ENCODE data around the gene CCDC68.
A peak's percentile ranks its signal among the peaks of the same experiment; 100 is the strongest.
"Not testable (repeated sequence)": the region's sequence is repeated elsewhere in the genome, so short reads cannot be mapped to it uniquely, and the experiment has no call there.

CCDC68 gene, protein sequence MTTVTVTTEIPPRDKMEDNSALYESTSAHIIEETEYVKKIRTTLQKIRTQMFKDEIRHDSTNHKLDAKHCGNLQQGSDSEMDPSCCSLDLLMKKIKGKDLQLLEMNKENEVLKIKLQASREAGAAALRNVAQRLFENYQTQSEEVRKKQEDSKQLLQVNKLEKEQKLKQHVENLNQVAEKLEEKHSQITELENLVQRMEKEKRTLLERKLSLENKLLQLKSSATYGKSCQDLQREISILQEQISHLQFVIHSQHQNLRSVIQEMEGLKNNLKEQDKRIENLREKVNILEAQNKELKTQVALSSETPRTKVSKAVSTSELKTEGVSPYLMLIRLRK

GRCh38 chr18:54958704-54959625 is at the start of gene CCDC68:
TSS of gene CCDC68 (minus strand) at chr18:54959461. CDS start at chr18:54942791, 16,670 bp downstream.
- DNase-seq (ENCODE audit: low spot score) = peak; percentile 67

DNA sequence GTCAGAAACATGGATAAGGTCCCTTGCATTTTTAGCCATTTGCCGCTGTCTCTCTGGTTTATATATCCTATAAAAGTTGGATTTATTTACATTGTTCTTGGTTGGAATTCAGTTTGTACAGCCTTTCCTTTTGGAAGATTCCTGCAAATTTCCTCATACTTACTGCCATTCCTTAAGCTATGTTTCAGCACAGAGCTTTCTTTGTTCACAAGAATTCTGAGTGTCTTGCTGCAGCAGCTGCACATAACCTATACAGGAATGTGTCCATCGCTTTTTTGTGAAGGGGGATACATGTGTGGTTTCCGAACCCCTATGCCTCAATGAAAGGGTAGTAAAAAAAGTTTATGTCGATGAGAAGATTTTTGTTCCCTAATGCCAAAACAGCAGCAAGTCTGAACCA is 48.3 kb upstream of the CCDC68 start:
- no peak for DNase-seq (ENCODE audit: low spot score)

- DNase-seq (ENCODE audit: low spot score) = no peak
Observed at GRCh38 chr18:55003695-55004094, 44.4 kb upstream of the CCDC68 start.

- no peak for DNase-seq (ENCODE audit: low spot score)
Observed at GRCh38 chr18:55002261-55002660, 43.0 kb upstream of the CCDC68 start.

GRCh38 chr18:55001394-55002024 is 42.2 kb upstream of the CCDC68 start:
- DNase-seq (ENCODE audit: low spot score) = no peak

DNA sequence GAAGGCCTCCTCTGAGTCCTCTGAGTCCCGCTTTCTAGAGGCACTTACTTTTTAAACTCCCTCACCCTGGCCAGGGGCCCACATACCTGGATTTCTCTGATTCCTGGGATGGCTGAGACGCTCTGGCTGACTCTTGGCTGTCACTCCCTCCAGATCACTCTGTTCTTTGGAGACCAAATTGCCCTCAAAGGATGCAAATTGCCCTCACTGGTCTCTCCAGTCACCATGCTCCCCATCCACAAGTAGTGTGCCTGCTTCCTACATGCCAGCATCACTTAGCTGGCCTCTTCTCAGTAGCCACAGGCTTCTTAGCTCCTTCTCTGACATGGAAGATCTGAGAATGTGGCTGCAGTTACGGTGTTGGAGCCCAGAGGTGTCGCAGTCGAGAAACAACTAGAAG is 41.3 kb upstream of the CCDC68 start:
- no peak for DNase-seq (ENCODE audit: low spot score)

DNA sequence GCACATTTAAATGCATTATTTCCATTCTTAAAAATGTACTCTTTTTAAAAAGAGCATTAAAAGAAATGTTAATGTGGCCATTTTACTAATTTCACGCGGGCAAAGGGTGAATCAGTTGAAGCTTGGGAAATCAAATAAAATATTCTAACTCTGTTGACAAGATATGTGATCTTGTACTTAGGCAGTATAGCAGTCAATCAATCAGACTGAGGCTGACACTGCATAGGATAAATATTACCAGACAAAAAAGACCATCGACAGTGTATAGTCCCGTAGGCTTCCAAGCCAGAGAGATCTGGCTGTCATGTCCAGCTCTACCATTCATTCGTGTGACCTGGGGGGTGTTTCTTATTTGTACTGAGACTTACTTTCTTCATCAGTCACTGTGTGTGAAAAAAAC is 39.8 kb upstream of the CCDC68 start:
- DNase-seq (ENCODE audit: low spot score) = no peak

GRCh38 chr18:54995421-54996143 is 36.3 kb upstream of the CCDC68 start:
- no peak for DNase-seq (ENCODE audit: low spot score)

DNA sequence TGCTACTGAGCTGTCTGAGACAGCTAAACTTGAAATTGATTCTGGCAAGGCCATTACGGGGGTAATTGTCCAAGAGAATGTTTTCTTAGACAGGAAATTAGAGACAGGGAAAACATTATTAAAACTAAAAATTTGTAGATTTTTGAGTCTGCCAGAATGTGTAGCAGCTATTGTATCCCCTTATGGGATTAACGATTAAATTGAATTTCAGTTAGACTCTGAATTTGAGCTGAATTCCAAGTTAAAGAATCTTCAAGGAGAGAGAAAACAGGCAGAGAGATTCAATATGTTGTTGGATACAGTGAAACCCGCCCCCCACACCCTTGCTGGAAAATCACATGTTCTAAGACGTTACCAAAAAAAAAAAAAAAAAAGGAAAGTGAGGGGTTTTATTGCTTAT is 32.7 kb upstream of the CCDC68 start:
- DNase-seq (ENCODE audit: low spot score) = no peak

DNA sequence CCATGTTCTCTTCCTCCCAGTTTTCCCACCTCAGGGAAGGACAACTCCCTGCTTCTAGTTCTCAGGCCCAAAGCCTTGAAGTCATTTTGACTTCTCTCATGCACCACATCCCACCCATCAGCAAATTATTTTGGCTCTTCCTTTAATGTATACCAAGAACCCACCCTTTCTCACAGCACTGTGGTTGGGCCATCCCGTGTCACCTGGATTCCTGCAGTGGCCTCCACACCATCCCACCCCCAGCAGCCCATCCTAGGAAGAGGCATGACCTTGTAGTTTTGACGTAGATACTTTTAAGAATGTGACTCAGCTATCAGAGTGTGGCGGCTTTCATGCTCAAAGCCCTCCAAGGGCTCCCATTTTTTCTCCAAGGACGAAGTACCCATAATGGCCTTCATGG is 25.6 kb upstream of the CCDC68 start:
- DNase-seq (ENCODE audit: low spot score) = no peak

DNA sequence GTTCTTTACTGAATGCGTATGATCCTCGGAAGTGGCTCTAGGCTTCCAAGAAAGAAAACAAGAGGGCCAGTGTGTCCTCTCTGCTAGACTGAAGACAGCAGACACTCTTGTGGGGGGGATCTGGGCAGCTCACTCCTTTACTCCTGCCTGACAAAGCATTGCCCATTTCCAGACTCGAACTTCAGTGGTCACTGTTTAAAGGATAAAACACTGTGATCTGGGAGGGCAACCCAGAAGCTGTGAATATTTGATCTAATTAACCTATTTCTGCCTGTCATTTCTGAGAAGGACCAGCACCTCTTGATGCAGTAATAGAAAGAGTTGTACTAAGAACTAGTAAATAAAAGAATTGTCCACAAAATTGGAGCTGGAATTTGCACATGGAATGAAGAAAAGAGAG is 24.5 kb upstream of the CCDC68 start:
- no peak for DNase-seq (ENCODE audit: low spot score)

GRCh38 chr18:54983041-54983686 is 23.9 kb upstream of the CCDC68 start:
- DNase-seq (ENCODE audit: low spot score) = peak; percentile 28

DNA sequence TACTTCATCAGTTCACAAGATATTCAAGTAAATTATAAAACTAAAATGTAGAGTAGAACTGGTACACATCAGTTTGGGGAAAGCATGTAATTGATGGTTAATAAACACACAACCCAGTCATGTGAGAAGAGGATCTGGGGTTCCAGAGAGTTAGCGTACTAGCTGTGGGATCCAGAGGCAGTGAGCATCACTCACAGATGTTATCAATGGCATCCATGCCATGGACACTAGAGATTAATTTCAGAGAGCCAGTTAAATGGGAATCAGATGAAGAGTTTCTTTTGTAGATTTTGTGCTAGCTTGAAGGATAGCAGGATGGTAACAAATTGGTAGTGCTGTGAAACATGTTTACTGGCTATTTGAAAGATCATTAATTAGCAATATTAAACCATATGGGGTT is 21.8 kb upstream of the CCDC68 start:
- no peak for DNase-seq (ENCODE audit: low spot score)

DNA sequence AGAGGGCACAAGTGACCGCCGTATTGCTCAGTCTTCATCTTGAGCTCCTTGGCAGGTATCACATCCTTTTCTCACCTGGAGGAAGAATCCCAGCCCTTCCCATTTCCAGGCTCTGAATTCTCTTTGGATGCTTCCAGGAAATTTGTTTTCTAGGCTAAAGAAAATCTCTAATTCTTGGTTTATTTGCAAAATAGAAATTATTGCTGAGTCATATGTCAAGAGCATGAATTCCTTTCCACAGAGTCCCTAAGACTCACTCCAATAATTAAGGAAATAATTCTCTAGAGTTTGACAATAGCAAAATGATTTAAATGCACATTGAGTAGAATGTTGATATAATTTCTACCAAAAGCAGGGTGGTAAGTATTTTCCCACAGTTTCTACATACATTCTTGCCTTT is 16.3 kb upstream of the CCDC68 start:
- no peak for DNase-seq (ENCODE audit: low spot score)

DNA sequence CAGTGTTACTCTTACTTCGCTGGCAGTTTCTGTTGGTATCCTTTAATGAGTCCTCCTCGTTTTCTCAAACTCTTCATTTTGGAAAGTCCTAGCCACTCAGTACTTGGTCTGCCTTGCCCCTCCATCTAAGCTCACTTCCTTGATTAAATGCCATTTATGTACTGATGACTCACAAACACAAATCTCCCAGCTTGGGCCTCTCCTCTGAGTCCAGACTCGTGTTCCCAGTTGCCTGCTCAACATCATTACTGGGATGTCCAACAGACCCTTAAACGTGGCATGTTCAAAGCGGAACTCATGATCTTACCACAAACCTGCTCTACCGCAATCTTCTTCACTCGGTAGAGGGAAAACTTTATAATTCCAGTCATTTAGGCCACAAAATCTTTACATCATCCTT is 13.8 kb upstream of the CCDC68 start:
- DNase-seq (ENCODE audit: low spot score) = no peak

- no peak for DNase-seq (ENCODE audit: low spot score)
Observed at GRCh38 chr18:54968807-54969206, 9.5 kb upstream of the CCDC68 start.

GRCh38 chr18:54968237-54968636 is 9.0 kb upstream of the CCDC68 start:
- not testable (repeated sequence) for DNase-seq (ENCODE audit: low spot score)

- no peak for DNase-seq (ENCODE audit: low spot score)
Observed at GRCh38 chr18:54967786-54968185, 8.5 kb upstream of the CCDC68 start.

- no peak for DNase-seq (ENCODE audit: low spot score)
Observed at GRCh38 chr18:54964741-54965140, 5.5 kb upstream of the CCDC68 start.

DNA sequence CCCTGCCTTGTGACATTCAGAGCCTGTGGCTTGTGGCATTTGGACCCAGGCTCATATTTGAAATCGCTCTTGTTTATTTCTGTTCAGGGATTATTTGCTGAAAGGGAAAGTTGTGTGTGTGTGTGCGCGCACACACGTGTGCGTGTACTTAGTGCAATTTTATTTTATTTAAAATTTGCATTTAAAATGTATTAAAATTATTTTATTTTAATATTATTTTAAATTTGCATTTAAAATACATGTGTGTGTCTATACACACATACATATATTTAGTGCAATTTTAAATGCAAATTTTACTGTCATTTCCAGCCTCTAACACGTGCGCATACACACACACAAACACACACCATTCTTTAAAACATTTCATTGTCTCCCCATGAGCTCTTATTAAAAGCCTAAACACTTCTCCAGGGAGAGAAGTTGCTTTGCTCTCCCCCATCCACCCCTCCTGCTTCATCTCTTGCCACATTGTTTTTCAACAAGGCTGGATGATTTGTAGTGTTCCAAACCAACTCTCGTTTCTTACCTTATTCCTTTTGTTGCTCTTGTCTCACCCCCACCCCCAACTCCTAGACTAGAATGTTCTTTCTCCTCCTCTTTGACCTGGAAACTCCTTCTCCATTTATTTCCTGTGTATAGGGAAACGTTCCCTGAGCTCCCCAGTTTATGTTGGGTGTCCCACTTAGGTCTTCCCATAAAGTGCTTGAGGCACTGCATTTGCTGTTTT is 3.8 kb upstream of the CCDC68 start:
- DNase-seq (ENCODE audit: low spot score) = no peak

GRCh38 chr18:54961868-54962267 is 2.6 kb upstream of the CCDC68 start:
- no peak for DNase-seq (ENCODE audit: low spot score)
